Psoas muscle (tissue), 8 donors: Measurements from ENCODE around the gene HEATR1. TPM values are rescaled to one million over a fixed set of nuclear protein-coding genes. Genes with fewer than 3 reads are reported as not detected.

ENCODE experiments used
- ATAC-seq, 4 donors: fragments of 200-7000 bp; cut with Tn5 transposase; one replicate each; pipeline ENCODE4 v1.9.1; 2020; ENCODE audit warnings: moderate library complexity in 3 of 4, mild to moderate bottlenecking in 2 of 4
- DNase-seq, 2 donors: peaks; one replicate each; pipeline ENCODE4 v3.0.0-alpha.2; 2020
- H3K27ac ChIP-seq: fragments of 200-600 bp; one replicate; pipeline ENCODE4 v1.8.0; 2022
- H3K27me3 ChIP-seq, 3 donors: fragments of 200-600 bp in 1 of 3; one replicate each; pipeline versions ENCODE4 v1.6.1 to v1.8.0; 2013 to 2022; ENCODE audit warnings: low read length in 2 of 3, mild to moderate bottlenecking in 2 of 3, moderate library complexity in 1 of 3; ENCODE audit not compliant: insufficient read depth in 3 of 3
- H3K36me3 ChIP-seq, 2 donors: fragments of 200-600 bp in 1 of 2; one replicate each; pipeline versions ENCODE4 v1.6.1 to v1.8.0; 2013 to 2022; ENCODE audit warnings: low read depth in 1 of 2, mild to moderate bottlenecking in 1 of 2, moderate library complexity in 1 of 2; ENCODE audit not compliant: insufficient read depth in 1 of 2
- H3K4me1 ChIP-seq: fragments of 200-600 bp; one replicate; pipeline ENCODE4 v1.8.0; 2022
- H3K4me3 ChIP-seq: fragments of 200-600 bp; one replicate; pipeline ENCODE4 v1.8.0; 2022; ENCODE audit warnings: mild to moderate bottlenecking
- H3K9me3 ChIP-seq: fragments of 200-600 bp; one replicate; pipeline ENCODE4 v1.8.0; 2022
- CTCF ChIP-seq: fragments of 200-600 bp; IDR thresholded peaks from one replicate; pipeline ENCODE4 v1.8.0; 2022; ENCODE audit warnings: antibody characterized with exemption
- WGBS, 3 donors: extraction: QIAGEN DNeasy Blood & Tissue Kit; methylation state at CpG; one replicate each; pipeline versions ENCODE4 v1.1.6 to v1.1.7; 2013; 5-methylcytosine and 5-hydroxymethylcytosine counted together
- intact Hi-C, 2 donors: fragments of 100-400 bp; cut with DNase I; formaldehyde crosslinking; loops; one replicate each; pipeline versions ENCODE4 v1.11.0 to v1.14.2; 2022
- polyA plus RNA-seq, 3 donors: library from polyadenylated mRNA; stranded (reverse); fragments of 200-250 nt; gene quantifications; one replicate each; pipeline ENCODE4 v1.2.3, GENCODE V29; 2013
- total RNA-seq, 4 donors: library from RNA; stranded (reverse); fragmentation: NEBNext Ultra II Directional in 2 of 4; extraction: Animal tissue kit (Norgen Biotek cat#: 25700) in 2 of 4; gene quantifications; one replicate each; pipeline versions ENCODE4 v1.2.1 to v1.2.4, GENCODE V29; 2021 to 2023
- donor health status: healthy with polysubstance abuse.
- donor health status: DM: no; HTN: no; CAD: no; lungs with moderate emphysema.
- donor health status: Bipolar disorder and iron deficiency.
- donor health status: healthy.
- donor health status: DM: yes; HTN: yes; CAD: no.
- donor health status: DM: no; HTN: no; CAD: no.
- donor health status: DM: no; HTN: no; CAD: no.
- donor health status: DM: yes; HTN: yes; CAD: no.

Gene HEATR1
- total and polyA plus RNA-seq, 7 donors: 4.5 to 23.9 (median 14.2) TPM

DNA sequence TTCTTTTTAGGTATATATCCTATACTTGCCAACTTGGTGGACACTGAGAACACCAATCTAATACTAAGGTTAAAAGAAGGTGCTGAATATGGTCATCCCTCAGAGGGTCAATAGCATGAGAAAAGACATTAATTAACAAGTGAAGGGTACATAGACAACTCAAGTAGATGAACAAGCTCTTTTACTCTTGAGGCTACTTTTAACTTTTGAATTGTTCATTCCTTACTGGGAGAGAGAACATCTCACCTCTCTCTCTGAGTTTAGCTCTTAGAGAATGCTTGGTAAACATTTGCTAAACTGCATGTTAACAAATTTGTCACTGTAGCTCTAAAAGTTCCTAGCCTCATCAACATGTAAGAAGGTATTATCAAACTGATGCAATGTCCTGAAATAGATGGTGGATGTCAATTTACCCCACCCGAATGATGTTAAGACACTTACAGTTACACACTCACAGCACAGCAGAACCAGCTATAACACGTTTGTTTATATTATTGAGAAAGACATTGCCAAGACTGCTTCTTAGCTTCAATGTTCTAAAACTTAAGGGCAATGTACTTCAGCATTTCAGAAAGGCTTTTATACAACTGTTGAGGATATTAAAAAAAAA is 35.9 kb downstream of the HEATR1 start:
- H3K9me3 ChIP-seq: no peaks in the 10 kb centered on the region
- intact Hi-C loops: loop anchor here in 1 of 2 donors (10.0 kb wide), 1 partner anchor 286 kb away; no protein-coding TSS in a partner anchor
- 85 to 86% (median 86%) methylated on average over 2 of the region's 2 CpGs for WGBS, 3 donors

GRCh38 chr1:236565530-236565929 is 38.8 kb downstream of the HEATR1 start:
- no peak for ATAC-seq

More for the DNA sequence above, 35.9 kb downstream of the HEATR1 start:
- ATAC-seq (no peak), DNase-seq (no peak)
- no peak for TF ChIP-seq CTCF
- peaks cover 25 to 99% of the 10 kb centered on the region in 2 donors for H3K36me3 ChIP-seq
- no peaks in the 10 kb centered on the region for H3K4me1 ChIP-seq
- no peaks in the 10 kb centered on the region for H3K27me3 ChIP-seq
- no peak overlapping the region for H3K4me3 ChIP-seq
- H3K27ac ChIP-seq: no peak overlapping the region

GRCh38 chr1:236561976-236562375 is 42.3 kb downstream of the HEATR1 start:
- Histone ChIP-seq H3K36me3 (peaks cover 30 to 100% of the 10 kb centered on the region in 2 donors), H3K9me3 (no peaks in the 10 kb centered on the region), H3K27me3 (no peaks in the 10 kb centered on the region), H3K4me1 (no peaks in the 10 kb centered on the region), H3K27ac (no peak overlapping the region), H3K4me3 (no peak overlapping the region)
- intact Hi-C loops: loop anchor here in 1 of 2 donors (10.0 kb wide), 1 partner anchor 293 kb away; no protein-coding TSS in a partner anchor
- DNase-seq: no peak
- TF ChIP-seq CTCF: no peak
- WGBS, 3 donors: 71 to 85% (median 83%) methylated on average over 2 of the region's 2 CpGs
- ATAC-seq: no peak

More at GRCh38 chr1:236565530-236565929, 38.8 kb downstream of the HEATR1 start:
- WGBS, 3 donors: 92 to 94% (median 93%) methylated on average over 5 of the region's 5 CpGs
- H3K4me1 ChIP-seq: no peaks in the 10 kb centered on the region
- H3K27me3 ChIP-seq: no peaks in the 10 kb centered on the region
- no peak overlapping the region for H3K27ac ChIP-seq
- H3K36me3 ChIP-seq: peaks cover 28 to 99% of the 10 kb centered on the region in 2 donors
- no peak for DNase-seq
- H3K9me3 ChIP-seq: no peaks in the 10 kb centered on the region
- H3K4me3 ChIP-seq: no peak overlapping the region
- intact Hi-C loops: loop anchor here in 1 of 2 donors (10.0 kb wide), 1 partner anchor 289 kb away; no protein-coding TSS in a partner anchor
- TF ChIP-seq CTCF: no peak

DNA sequence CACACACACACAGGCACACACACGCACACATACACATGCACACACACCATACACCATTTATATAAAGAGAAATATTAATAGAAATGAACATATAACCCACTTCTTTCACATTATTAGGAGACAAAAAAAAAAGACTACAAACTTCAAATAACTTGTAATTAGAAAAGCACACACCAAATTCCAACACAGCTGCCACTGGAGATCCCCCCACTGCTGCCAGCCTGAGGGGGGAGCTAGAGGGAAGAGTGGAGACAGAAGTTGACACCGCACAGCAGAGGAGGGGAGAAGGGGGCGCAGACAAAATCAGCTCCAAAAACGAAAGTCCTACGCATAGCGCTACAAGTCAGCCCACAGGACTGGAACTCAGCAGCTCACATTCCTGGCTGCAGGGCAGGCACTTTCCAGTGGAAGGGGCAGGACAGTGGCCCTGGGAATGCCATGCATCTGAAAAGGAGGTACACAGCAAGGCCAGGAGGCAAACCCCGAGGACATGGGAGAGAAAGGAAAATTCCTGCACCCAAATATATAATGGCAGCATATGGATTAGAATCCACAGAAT is 44.0 kb downstream of the HEATR1 start:
- H3K36me3 ChIP-seq: peaks cover 32 to 100% of the 10 kb centered on the region in 2 donors
- no peak for DNase-seq
- no peak for TF ChIP-seq CTCF
- no peak overlapping the region for H3K4me3 ChIP-seq
- no peaks in the 10 kb centered on the region for H3K4me1 ChIP-seq
- H3K27ac ChIP-seq: no peak overlapping the region
- no peak for ATAC-seq
- intact Hi-C loops: loop anchor here in 1 of 2 donors (10.0 kb wide), 1 partner anchor 295 kb away; no protein-coding TSS in a partner anchor
- H3K27me3 ChIP-seq: no peaks in the 10 kb centered on the region
- no peaks in the 10 kb centered on the region for H3K9me3 ChIP-seq
- WGBS, 3 donors: 92 to 95% (median 95%) methylated on average over 7 of the region's 7 CpGs
